OCI-LY7 (cell line): ENCODE data around the gene ID3. TPM values are rescaled to one million over a fixed set of nuclear protein-coding genes. Genes with fewer than 3 reads are reported as not detected.
A peak's percentile ranks its signal among the peaks of the same experiment; 100 is the strongest.
"Not testable (repeated sequence)": the region's sequence is repeated elsewhere in the genome, so short reads cannot be mapped to it uniquely, and the experiment has no call there.

Source experiments
- BruUV-seq: library from RNA; stranded (reverse); fragments of 400-500 nt; replicated peaks from 2 replicates; lab custom pipeline; 2021; lab: Mats Ljungman, UMichigan
- CTCF ChIA-PET: fragments of 300-600 bp; sonication (Branson Sonifier 250); formaldehyde crosslinking; loops from one replicate; lab custom pipeline; 2022; ENCODE audit warnings: antibody characterized with exemption; ENCODE audit not compliant: unreplicated experiment; lab: Charles Lee
- POLR2A ChIA-PET: fragments of 300-600 bp; sonication (Branson Sonifier 250); formaldehyde crosslinking; loops from one replicate; lab custom pipeline; 2022; ENCODE audit warnings: antibody characterized with exemption; lab: Charles Lee
- DNase-seq: peaks from one replicate; pipeline ENCODE4 v3.0.0-alpha.2; 2015; ENCODE audit warnings: low spot score
- H2AFZ ChIP-seq: fragments of 200-600 bp; sonication (generic), shearing (Covaris generic); 2 replicates; pipeline ENCODE4 v1.6.1; 2014; ENCODE audit warnings: mild to moderate bottlenecking, antibody characterized with exemption, low read length, moderate library complexity
- H3K27ac ChIP-seq: fragments of 200-600 bp; sonication (generic); 2 replicates; pipeline ENCODE4 v1.5.1; 2014; ENCODE audit warnings: mixed run types, low read depth, mild to moderate bottlenecking, moderate library complexity, low read length, inconsistent platforms; ENCODE audit not compliant: poor library complexity, severe bottlenecking
- H3K36me3 ChIP-seq: fragments of 200-600 bp; sonication (generic); 2 replicates; pipeline ENCODE4 v1.6.1; 2014; ENCODE audit warnings: mild to moderate bottlenecking, antibody characterized with exemption, low read length, moderate library complexity, mixed read lengths; ENCODE audit not compliant: insufficient read depth
- H3K4me1 ChIP-seq: fragments of 200-600 bp; sonication (generic); 2 replicates; pipeline ENCODE4 v1.5.1; 2014; ENCODE audit warnings: mild to moderate bottlenecking, low read length; ENCODE audit not compliant: insufficient read depth, poor library complexity, severe bottlenecking
- H3K4me2 ChIP-seq: fragments of 200-600 bp; sonication (generic); 2 replicates; pipeline ENCODE4 v1.6.1; 2014; ENCODE audit warnings: mild to moderate bottlenecking, low read length
- H3K4me3 ChIP-seq: fragments of 200-600 bp; sonication (generic); 2 replicates; pipeline ENCODE4 v1.5.1; 2014; ENCODE audit warnings: mild to moderate bottlenecking, low read depth, low read length; ENCODE audit not compliant: poor library complexity, severe bottlenecking
- H3K79me2 ChIP-seq: fragments of 200-600 bp; sonication (generic); 2 replicates; pipeline ENCODE4 v1.6.1; 2016; ENCODE audit warnings: low read depth, mild to moderate bottlenecking, low read length, moderate library complexity, mixed read lengths; ENCODE audit not compliant: insufficient read depth
- H3K9me2 ChIP-seq: fragments of 200-600 bp; sonication (generic); 2 replicates; pipeline ENCODE4 v1.6.1; 2016; ENCODE audit warnings: mild to moderate bottlenecking, low read length, mixed read lengths; ENCODE audit not compliant: insufficient read depth
- H3K9me3 ChIP-seq: fragments of 200-600 bp; sonication (generic); 2 replicates; pipeline ENCODE4 v1.6.1; 2014; ENCODE audit warnings: mild to moderate bottlenecking, mixed run types, low read length, mixed read lengths
- H4K20me1 ChIP-seq: fragments of 200-600 bp; sonication (generic); 2 replicates; pipeline ENCODE4 v1.6.1; 2014; ENCODE audit warnings: mild to moderate bottlenecking, antibody characterized with exemption, low read length, moderate library complexity, mixed read lengths; ENCODE audit not compliant: insufficient read depth
- EZH2phosphoT487 ChIP-seq: fragments of 200-600 bp; sonication (generic); IDR thresholded peaks from 2 replicates; pipeline ENCODE4 v1.6.1; 2018; ENCODE audit warnings: low read depth, borderline replicate concordance, mild to moderate bottlenecking, mixed run types, antibody characterized with exemption, low read length, moderate library complexity, mixed read lengths
- intact Hi-C: fragments of 100-400 bp; cut with micrococcal nuclease; formaldehyde crosslinking; loops from one replicate; pipeline ENCODE4 v1.10.0; 2022; ENCODE audit not compliant: unreplicated experiment
- total RNA-seq, 2 experiments: library from RNA; depleted of rRNA in 1 of 2; stranded (reverse); fragments of >200 nt in 1 of 2; shearing (Covaris generic) in 1 of 2; gene quantifications; 2 replicates each; pipeline ENCODE4 v1.2.3, GENCODE V29; 2014 to 2022
- TF ChIP-seq, protein P1 (sequence below): fragments of 200-600 bp; sonication (generic); conservative IDR thresholded peaks from 2 replicates; pipeline ENCODE4 v1.5.1; 2014; ENCODE audit warnings: mild to moderate bottlenecking, antibody characterized with exemption, low read length, moderate library complexity, mixed read lengths

ID3 gene
- total RNA-seq, 2 experiments from 2014 or later, result 629 to 1,658 TPM

DNA sequence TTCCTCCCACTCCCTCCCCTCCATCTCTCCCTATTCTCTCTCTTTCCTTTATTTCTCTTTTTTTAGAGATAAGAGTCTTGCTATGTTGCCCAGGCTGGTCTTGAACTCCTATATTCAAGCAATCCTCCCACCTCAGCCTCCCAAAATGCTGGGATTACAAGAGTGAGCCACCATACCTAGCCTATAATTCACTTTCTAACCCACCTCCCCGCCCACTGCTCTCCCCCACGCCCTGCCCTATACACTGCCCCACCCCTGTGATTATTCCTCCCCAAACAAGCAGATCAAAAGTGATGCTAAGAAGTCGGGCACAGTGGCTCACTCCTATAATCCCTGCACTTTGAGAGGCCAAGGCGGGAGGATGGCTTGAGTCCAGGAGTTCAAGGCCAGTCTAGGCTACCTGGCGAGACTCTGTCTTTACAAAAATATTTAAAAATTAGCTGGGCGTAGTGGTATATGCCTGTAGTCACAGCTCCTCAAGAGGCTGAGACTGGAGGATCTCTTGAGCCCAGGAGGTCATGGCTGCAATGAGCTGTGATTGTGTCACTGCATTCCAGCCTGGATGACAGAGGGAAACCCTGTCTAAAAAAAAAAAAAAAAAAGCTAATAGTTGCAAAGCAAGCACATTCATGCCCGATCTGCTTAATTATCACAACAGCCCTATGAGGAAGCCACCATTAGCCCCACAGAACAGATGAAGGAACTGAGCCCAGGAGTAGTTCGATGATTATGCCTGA, 15.4 kb downstream of the ID3 start:
- no peak overlapping the region for H3K4me3 ChIP-seq
- BruUV-seq, result no TSS peak
- no peaks in the 10 kb centered on the region for H4K20me1 ChIP-seq
- peak overlapping the region; percentile 63 for H3K27ac ChIP-seq
- H3K36me3 ChIP-seq, result no peaks in the 10 kb centered on the region
- no peaks in the 10 kb centered on the region for H3K9me2 ChIP-seq
- intact Hi-C loops, result loop anchor here (1.0 to 5.0 kb wide), 4 partner anchors 93 to 567 kb away; no protein-coding TSS in a partner anchor
- H2AFZ ChIP-seq, result peak overlapping the region; percentile 65; the same call in 1 of the 2 replicates
- no peaks in the 10 kb centered on the region for H3K79me2 ChIP-seq
- POLR2A ChIA-PET, result interaction anchor here (0.6 to 2.8 kb wide), 6 partner anchors 9 to 121 kb away, joined by 3 to 17 read pairs (median 3); no protein-coding TSS in a partner anchor
- H3K9me3 ChIP-seq, result no peaks in the 10 kb centered on the region
- H3K4me1 ChIP-seq, result peaks cover 75% of the 10 kb centered on the region
- TF ChIP-seq, protein P1, sequence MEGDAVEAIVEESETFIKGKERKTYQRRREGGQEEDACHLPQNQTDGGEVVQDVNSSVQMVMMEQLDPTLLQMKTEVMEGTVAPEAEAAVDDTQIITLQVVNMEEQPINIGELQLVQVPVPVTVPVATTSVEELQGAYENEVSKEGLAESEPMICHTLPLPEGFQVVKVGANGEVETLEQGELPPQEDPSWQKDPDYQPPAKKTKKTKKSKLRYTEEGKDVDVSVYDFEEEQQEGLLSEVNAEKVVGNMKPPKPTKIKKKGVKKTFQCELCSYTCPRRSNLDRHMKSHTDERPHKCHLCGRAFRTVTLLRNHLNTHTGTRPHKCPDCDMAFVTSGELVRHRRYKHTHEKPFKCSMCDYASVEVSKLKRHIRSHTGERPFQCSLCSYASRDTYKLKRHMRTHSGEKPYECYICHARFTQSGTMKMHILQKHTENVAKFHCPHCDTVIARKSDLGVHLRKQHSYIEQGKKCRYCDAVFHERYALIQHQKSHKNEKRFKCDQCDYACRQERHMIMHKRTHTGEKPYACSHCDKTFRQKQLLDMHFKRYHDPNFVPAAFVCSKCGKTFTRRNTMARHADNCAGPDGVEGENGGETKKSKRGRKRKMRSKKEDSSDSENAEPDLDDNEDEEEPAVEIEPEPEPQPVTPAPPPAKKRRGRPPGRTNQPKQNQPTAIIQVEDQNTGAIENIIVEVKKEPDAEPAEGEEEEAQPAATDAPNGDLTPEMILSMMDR, result no peak
- no peak for TF ChIP-seq EZH2phosphoT487
- DNase-seq, result no peak
- CTCF ChIA-PET, result interaction anchor here (1.5 to 3.6 kb wide), 2 partner anchors 94 to 124 kb away, joined by 3 to 35 read pairs; no protein-coding TSS in a partner anchor
- H3K4me2 ChIP-seq, result 0 out of 2 replicates have a peak overlapping the region, but pooled peaks have one; percentile 38

DNA sequence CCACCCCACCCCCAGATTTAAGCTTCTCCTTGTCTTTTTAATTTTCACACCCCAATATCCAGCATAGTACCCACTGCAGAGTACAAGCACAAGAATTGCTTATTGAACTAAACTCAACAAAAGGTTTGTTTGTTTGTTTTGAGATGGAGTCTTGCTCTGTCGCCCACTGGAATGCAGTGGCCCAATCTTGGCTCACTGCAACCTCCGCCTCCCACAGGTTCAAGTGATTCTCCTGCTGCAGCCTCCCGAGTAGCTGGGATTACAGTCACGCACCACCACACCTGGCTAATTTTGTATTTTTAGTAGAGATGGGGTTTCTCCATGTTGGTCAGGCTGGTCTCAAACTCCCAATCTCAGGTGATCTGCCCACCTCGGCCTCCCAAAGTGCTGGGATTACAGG, 16.4 kb downstream of the ID3 start:
- CTCF ChIA-PET, BruUV-seq, H3K27ac ChIP-seq, H3K79me2 ChIP-seq, DNase-seq, H4K20me1 ChIP-seq, H3K4me2 ChIP-seq, H3K36me3 ChIP-seq, H3K4me3 ChIP-seq, H3K9me3 ChIP-seq, H2AFZ ChIP-seq, H3K9me2 ChIP-seq: not testable (repeated sequence)
- POLR2A ChIA-PET, result interaction anchor here (1.6 kb wide), 1 partner anchor 122 kb away, joined by 5 read pairs; no protein-coding TSS in a partner anchor
- intact Hi-C loops, result loop anchor here (5.0 kb wide), 1 partner anchor 566 kb away; no protein-coding TSS in a partner anchor
- peaks cover 68% of the 10 kb centered on the region for H3K4me1 ChIP-seq

DNA sequence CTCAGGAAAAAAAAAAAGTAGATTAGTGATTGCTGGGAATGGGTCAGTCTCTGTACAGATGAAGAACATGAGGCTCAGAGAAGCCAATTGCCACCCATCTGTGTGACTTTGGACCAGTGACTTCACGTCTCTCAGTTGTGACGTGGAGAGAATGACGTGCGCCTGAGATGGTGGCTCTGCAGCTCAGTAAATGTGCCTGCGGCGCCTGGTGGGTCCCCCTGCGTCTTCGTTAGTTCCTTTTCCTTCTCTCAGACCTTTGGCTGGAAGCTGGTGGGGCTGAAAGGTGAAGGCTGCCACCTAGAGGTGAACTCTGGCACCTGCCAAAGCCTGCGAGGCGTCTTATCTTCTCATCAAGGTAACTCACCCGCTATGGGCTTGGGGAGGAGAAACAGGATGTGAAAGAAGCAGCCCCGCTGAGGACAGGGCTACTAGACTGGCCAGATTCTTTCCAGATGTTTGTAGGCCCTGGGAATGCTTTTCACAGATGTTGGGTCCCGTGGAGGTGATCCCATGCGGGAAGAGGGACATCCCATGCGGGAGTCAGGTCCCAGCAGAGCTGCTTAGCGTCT, 19.5 kb downstream of the ID3 start:
- Histone ChIP-seq H3K27ac (peak overlapping the region; percentile 46), H3K4me1 (peaks cover 63% of the 10 kb centered on the region), H3K4me3 (peak overlapping the region; percentile 47), H4K20me1 (no peaks in the 10 kb centered on the region), H3K9me2 (no peaks in the 10 kb centered on the region), H3K9me3 (no peaks in the 10 kb centered on the region), H3K36me3 (no peaks in the 10 kb centered on the region), H3K4me2 (peak overlapping the region; percentile 61; the same call in 1 of the 2 replicates), H3K79me2 (no peaks in the 10 kb centered on the region), H2AFZ (peak overlapping the region; percentile 96)
- no peak for TF ChIP-seq EZH2phosphoT487
- TF ChIP-seq, protein P1, result peak; percentile 99
- CTCF ChIA-PET, result interaction anchor here (0.6 to 1.1 kb wide), 4 partner anchors 10 to 45 kb away, joined by 3 to 18 read pairs (median 4); no protein-coding TSS in a partner anchor
- intact Hi-C loops, result loop anchor here (1.0 to 5.0 kb wide), 5 partner anchors 14 to 562 kb away; partner anchors contain the start of genes ASAP3 and ZNF436
- POLR2A ChIA-PET, result interaction anchor here (0.7 to 2.8 kb wide), 8 partner anchors 11 to 446 kb away, joined by 3 to 20 read pairs (median 4); no protein-coding TSS in a partner anchor
- no TSS peak for BruUV-seq
- peak; percentile 97 for DNase-seq
